SH-SY5Y (cell line): ENCODE measurements around the gene YWHAQ.

Experiments
- GATA2 ChIP-seq: IDR thresholded peaks from 2 replicates; pipeline ENCODE4 v1.6.1; 2011; ENCODE audit warnings: mild to moderate bottlenecking, low read depth, low read length
- GATA3 ChIP-seq: IDR thresholded peaks from 2 replicates; pipeline ENCODE4 v1.6.1; 2011; ENCODE audit warnings: low read depth, mild to moderate bottlenecking, low read length, moderate library complexity

DNA sequence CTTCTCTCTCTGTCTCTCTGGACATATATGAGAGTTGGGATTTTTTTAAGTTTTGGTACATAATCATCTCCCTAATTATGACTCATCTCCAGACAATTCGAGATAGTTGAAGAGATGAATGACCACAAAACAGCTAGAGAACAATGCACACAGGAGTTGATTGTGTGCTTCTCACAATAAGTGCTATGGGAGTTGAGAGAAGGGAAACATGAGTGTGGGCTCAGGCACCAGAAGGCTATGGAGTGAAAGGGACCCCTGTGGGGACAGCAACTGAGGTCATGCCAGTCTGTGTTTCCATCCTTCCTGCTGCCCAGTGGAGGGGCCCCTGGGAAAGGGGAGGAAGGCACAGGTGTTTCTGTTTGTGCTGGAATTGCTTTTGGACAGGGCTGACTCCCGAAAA, 6.5 kb upstream of the YWHAQ start:
- TF ChIP-seq GATA2 (no peak), GATA3 (no peak)
